A549 (cell line): ENCODE measurements around the gene KIAA0930. TPM values are rescaled to one million over a fixed set of nuclear protein-coding genes. Genes with fewer than 3 reads are reported as not detected.

Experiments
- ATAC-seq, 2 experiments: fragments of 200-7000 bp in 1 of 2; fragments of >200 bp in 1 of 2; cut with Nextera tagmentation in 1 of 2; cut with Tn5 transposase in 1 of 2; 3 replicates each; pipeline versions ENCODE4 v1.8.0 to v1.9.1; 2018 to 2020; ENCODE audit warnings: mild to moderate bottlenecking in 1 of 2, moderate library complexity in 1 of 2
- CTCF ChIA-PET: fragments of 300-600 bp; sonication (Branson Sonifier 250); formaldehyde crosslinking; extraction: SDS; loops from one replicate; lab custom pipeline; 2021; ENCODE audit warnings: antibody characterized with exemption, inconsistent platforms; lab: Yijun Ruan, JAX
- POLR2A ChIA-PET: fragments of 350-600 bp; formaldehyde crosslinking; extraction: SDS; loops from one replicate; lab custom pipeline; 2021; ENCODE audit warnings: antibody characterized with exemption, inconsistent platforms; lab: Yijun Ruan, JAX
- DNase-seq, 2 experiments: peaks; one replicate each; pipeline versions ENCODE4 v3.0.0 to v3.0.0-alpha.2; 2011 to 2016; ENCODE audit warnings: low read depth in 1 of 2, low spot score in 1 of 2
- FAIRE-seq: peaks from 2 replicates; lab custom pipeline; 2011; peaks lifted over from hg19 to GRCh38; lab: Jason Lieb, UNC
- H3K27ac ChIP-seq, 2 experiments: fragments of >200 bp; sonication (Bioruptor Twin); formaldehyde crosslinking; 3 replicates each; pipeline ENCODE4 v1.5.1; 2016 to 2017
- H3K4me1 ChIP-seq: fragments of >200 bp; sonication (Bioruptor Twin); formaldehyde crosslinking; 3 replicates; pipeline ENCODE4 v1.6.1; 2016
- H3K4me2 ChIP-seq: fragments of >200 bp; sonication (Bioruptor Twin); formaldehyde crosslinking; 3 replicates; pipeline ENCODE4 v1.6.1; 2016
- H3K4me3 ChIP-seq: fragments of >200 bp; sonication (Bioruptor Twin); formaldehyde crosslinking; 3 replicates; pipeline ENCODE4 v1.5.1; 2016
- H3K9me3 ChIP-seq: fragments of >200 bp; sonication (Bioruptor Twin); formaldehyde crosslinking; 3 replicates; pipeline ENCODE4 v1.6.1; 2016
- BCL3 ChIP-seq: fragments of >200 bp; sonication (Bioruptor Twin); formaldehyde crosslinking; IDR thresholded peaks from 3 replicates; pipeline ENCODE4 v1.6.1; 2016
- CHD2 ChIP-seq: fragments of 150-350 bp; IDR thresholded peaks from 2 replicates; pipeline ENCODE4 v1.6.1; 2014; ENCODE audit warnings: low read length; ENCODE audit not compliant: partially characterized antibody
- CHD4 ChIP-seq: fragments of 200-600 bp; sonication (generic); IDR thresholded peaks from 2 replicates; pipeline ENCODE4 v1.6.1; 2016; ENCODE audit warnings: antibody characterized with exemption, mild to moderate bottlenecking, borderline replicate concordance
- CTCF ChIP-seq: fragments of >200 bp; sonication (Bioruptor Twin); formaldehyde crosslinking; IDR thresholded peaks from 3 replicates; pipeline ENCODE4 v1.5.1; 2016
- EHF ChIP-seq: fragments of 250-450 bp; sonication (Bioruptor Pico); IDR thresholded peaks from 2 replicates; pipeline ENCODE4 v1.5.0; 2020; ENCODE audit warnings: mild to moderate bottlenecking
- EHMT2 ChIP-seq: fragments of 200-600 bp; sonication (generic); IDR thresholded peaks from 2 replicates; pipeline ENCODE4 v1.6.1; 2016; ENCODE audit warnings: antibody characterized with exemption, low read depth, mild to moderate bottlenecking, moderate library complexity
- ELK1 ChIP-seq: fragments of 150-350 bp; IDR thresholded peaks from 2 replicates; pipeline ENCODE4 v1.6.1; 2014; ENCODE audit warnings: low read depth, mild to moderate bottlenecking, low read length
- EP300 ChIP-seq, 2 experiments: fragments of >200 bp; sonication (Bioruptor Twin); formaldehyde crosslinking; IDR thresholded peaks; 2 replicates in 1 of 2; 3 replicates in 1 of 2; pipeline ENCODE4 v1.6.1; 2016 to 2017
- FOSL2 ChIP-seq, 2 experiments: fragments of 450-650 bp in 1 of 2; fragments of >200 bp in 1 of 2; sonication (Bioruptor Twin) in 1 of 2; formaldehyde crosslinking; IDR thresholded peaks; 2 replicates each; pipeline versions ENCODE4 v1.5.0 to v1.6.1; 2016 to 2020; ENCODE audit warnings: mild to moderate bottlenecking in 1 of 2, moderate library complexity in 1 of 2
- FOXS1 ChIP-seq: fragments of 250-450 bp; sonication (Bioruptor Pico); IDR thresholded peaks from 2 replicates; pipeline ENCODE4 v1.5.0; 2020; ENCODE audit warnings: mild to moderate bottlenecking, moderate library complexity
- GATA3 ChIP-seq: IDR thresholded peaks from 2 replicates; pipeline ENCODE4 v1.6.1; 2012; ENCODE audit warnings: borderline replicate concordance
- HDAC2 ChIP-seq: fragments of 200-600 bp; sonication (generic); IDR thresholded peaks from 2 replicates; pipeline ENCODE4 v1.6.1; 2016
- HES2 ChIP-seq: fragments of >200 bp; sonication (Bioruptor Twin); formaldehyde crosslinking; IDR thresholded peaks from 2 replicates; pipeline ENCODE4 v1.6.1; 2016
- HEYL ChIP-seq: fragments of 250-450 bp; sonication (Bioruptor Pico); IDR thresholded peaks from 2 replicates; pipeline ENCODE4 v1.8.0; 2021; ENCODE audit warnings: mild to moderate bottlenecking, moderate library complexity
- HMGXB4 ChIP-seq: fragments of 250-450 bp; sonication (Bioruptor Pico); IDR thresholded peaks from 2 replicates; pipeline ENCODE4 v1.5.0; 2021; ENCODE audit warnings: mild to moderate bottlenecking, moderate library complexity, borderline replicate concordance
- HOXB5 ChIP-seq: fragments of 250-450 bp; sonication (Bioruptor Pico); IDR thresholded peaks from 2 replicates; pipeline ENCODE4 v1.5.0; 2020; ENCODE audit warnings: mild to moderate bottlenecking, moderate library complexity
- KDM1A ChIP-seq: fragments of 200-600 bp; sonication (generic); IDR thresholded peaks from 2 replicates; pipeline ENCODE4 v1.6.1; 2016; ENCODE audit warnings: low read depth, mild to moderate bottlenecking
- MAZ ChIP-seq: fragments of 150-350 bp; IDR thresholded peaks from 2 replicates; pipeline ENCODE4 v1.6.1; 2014; ENCODE audit warnings: antibody characterized with exemption, low read depth, low read length, borderline replicate concordance
- MYC ChIP-seq: IDR thresholded peaks from 2 replicates; pipeline ENCODE4 v1.6.1; 2012; ENCODE audit warnings: mild to moderate bottlenecking, inconsistent platforms, low read length, improper control_type of control experiment, borderline replicate concordance
- NR3C1 ChIP-seq: fragments of >200 bp; sonication (Bioruptor Twin); formaldehyde crosslinking; IDR thresholded peaks from 3 replicates; pipeline ENCODE4 v1.6.1; 2017
- RFX5 ChIP-seq: fragments of 450-650 bp; IDR thresholded peaks from 2 replicates; pipeline ENCODE4 v1.7.1; 2014; ENCODE audit warnings: antibody characterized with exemption, mild to moderate bottlenecking, moderate library complexity
- RNF2 ChIP-seq: fragments of 200-600 bp; sonication (generic); IDR thresholded peaks from 2 replicates; pipeline ENCODE4 v1.6.1; 2016; ENCODE audit warnings: low read depth, mild to moderate bottlenecking, antibody characterized with exemption, moderate library complexity, borderline replicate concordance
- TP53 ChIP-seq: fragments of 250-450 bp; sonication (Bioruptor Pico); IDR thresholded peaks from 2 replicates; pipeline ENCODE4 v1.5.0; 2021; ENCODE audit warnings: mild to moderate bottlenecking, moderate library complexity
- USF2 ChIP-seq: fragments of 450-650 bp; IDR thresholded peaks from 2 replicates; pipeline ENCODE4 v1.6.1; 2014; ENCODE audit warnings: antibody characterized with exemption
- ZFP36 ChIP-seq: fragments of 450-650 bp; IDR thresholded peaks from 2 replicates; pipeline ENCODE4 v1.6.1; 2014; ENCODE audit warnings: borderline replicate concordance; ENCODE audit not compliant: partially characterized antibody
- ZSCAN20 ChIP-seq: fragments of 250-450 bp; sonication (Bioruptor Pico); IDR thresholded peaks from 2 replicates; pipeline ENCODE4 v1.8.0; 2022; ENCODE audit warnings: mild to moderate bottlenecking, moderate library complexity
- WGBS: methylation state at CpG from one replicate; pipeline ENCODE4 v1.1.6; 2017; ENCODE audit errors: missing lambda C conversion rate; 5-methylcytosine and 5-hydroxymethylcytosine counted together
- polyA plus RNA-seq, 4 experiments: library from polyadenylated mRNA; depleted of rRNA in 3 of 4; stranded (reverse); fragments of >200 nt; fragmentation: RNase III in 1 of 4; extraction: RNeasy Plus Mini Kit Qiagen cat#74134 plus additional on column Dnase treatment in 1 of 4; gene quantifications; 2 replicates in 3 of 4; 3 replicates in 1 of 4; pipeline ENCODE4 v1.2.3, GENCODE V29; 2011 to 2017

KIAA0930 gene
- polyA plus RNA-seq, 2 of the 4 experiments (the other 2 are of a cell fraction) = 47.7 to 60.0 TPM

- ChIA-PET POLR2A (no interaction called here), CTCF (no interaction called here)
- Histone ChIP-seq H3K4me1 (peaks cover 9% of the 10 kb centered on the region; the same call in 2 of the 3 replicates), H3K4me3 (no peak overlapping the region), H3K9me3 (no peaks in the 10 kb centered on the region), H3K4me2 (no peak overlapping the region), H3K27ac (no peak overlapping the region)
- no peak for TF ChIP-seq NR3C1
- TF ChIP-seq BCL3 = no peak
- no peak for TF ChIP-seq HEYL
- TF ChIP-seq KDM1A = no peak
- no peak for ATAC-seq
- DNase-seq = no peak
- 80% methylated on average over 10 of the region's 20 CpGs for WGBS
- no peak for FAIRE-seq
Observed at GRCh38 chr22:45235851-45236342, 4.8 kb downstream of the KIAA0930 start.

- Histone ChIP-seq H3K27ac (no peak overlapping the region), H3K4me1 (peaks cover 9% of the 10 kb centered on the region; the same call in 2 of the 3 replicates), H3K9me3 (no peaks in the 10 kb centered on the region), H3K4me3 (no peak overlapping the region), H3K4me2 (no peak overlapping the region)
- ChIA-PET POLR2A (no interaction called here), CTCF (interaction anchor here (1.3 kb wide), 1 partner anchor 319 kb away, joined by 4 read pairs; no protein-coding TSS in a partner anchor)
- 84% methylated on average over 18 of the region's 23 CpGs for WGBS
- no peak for ATAC-seq
- TF ChIP-seq USF2 = no peak
- TF ChIP-seq FOXS1 (CRISPR knock-in tag) = no peak
- TF ChIP-seq EHMT2 = no peak
- TF ChIP-seq ZFP36 = no peak
- no peak for TF ChIP-seq EHF
- no peak for TF ChIP-seq KDM1A
- TF ChIP-seq TP53 (CRISPR knock-in tag) = no peak
- no peak for TF ChIP-seq HDAC2
- TF ChIP-seq FOSL2 (IDR thresholded peaks at IDR 0.05) = no peak
- no peak for TF ChIP-seq FOSL2 (CRISPR knock-in tag; IDR thresholded peaks at IDR 0.05)
- TF ChIP-seq MYC = no peak
- TF ChIP-seq HOXB5 (CRISPR knock-in tag) = no peak
- TF ChIP-seq RFX5 = no peak
- TF ChIP-seq GATA3 = no peak
- FAIRE-seq = no peak
- no peak for DNase-seq
Observed at GRCh38 chr22:45235101-45235777, 5.5 kb downstream of the KIAA0930 start.

- Histone ChIP-seq H3K4me3 (no peak overlapping the region), H3K27ac (no peak overlapping the region), H3K4me1 (no peaks in the 10 kb centered on the region), H3K9me3 (no peaks in the 10 kb centered on the region), H3K4me2 (no peak overlapping the region)
- FAIRE-seq = no peak
- ATAC-seq = no peak
- no peak for DNase-seq
- WGBS = 94% methylated on average over 4 of the region's 10 CpGs
- ChIA-PET POLR2A (no interaction called here), CTCF (interaction anchor here (1.3 kb wide), 1 partner anchor 320 kb away, joined by 4 read pairs; no protein-coding TSS in a partner anchor)
- TF ChIP-seq EP300 (IDR thresholded peaks at IDR 0.05) = no peak
- TF ChIP-seq EHMT2 = no peak
- TF ChIP-seq ZSCAN20 (CRISPR knock-in tag) = no peak
- no peak for TF ChIP-seq HES2
- no peak for TF ChIP-seq CHD2
- no peak for TF ChIP-seq GATA3
- TF ChIP-seq ELK1 = no peak
- TF ChIP-seq CHD4 = no peak
- TF ChIP-seq MAZ = no peak
- no peak for TF ChIP-seq HMGXB4
- no peak for TF ChIP-seq CTCF
- TF ChIP-seq RNF2 = no peak
Observed at GRCh38 chr22:45233827-45234226, 6.9 kb downstream of the KIAA0930 start.
